HG03469 (cell line): ENCODE measurements around the gene B4GALNT3.

Experiments
- ATAC-seq: cut with Tn5 transposase; IDR thresholded peaks from one replicate; pipeline ENCODE4 v1.9.1; 2021; ENCODE audit warnings: mild to moderate bottlenecking, moderate library complexity, moderate number of reproducible peaks; ENCODE audit not compliant: unreplicated experiment

Gene B4GALNT3

GRCh38 chr12:466762-467161 is 7.0 kb downstream of the B4GALNT3 start:
- ATAC-seq, result no peak

- ATAC-seq, result no peak
Measured at GRCh38 chr12:467591-467990, 7.9 kb downstream of the B4GALNT3 start.

DNA sequence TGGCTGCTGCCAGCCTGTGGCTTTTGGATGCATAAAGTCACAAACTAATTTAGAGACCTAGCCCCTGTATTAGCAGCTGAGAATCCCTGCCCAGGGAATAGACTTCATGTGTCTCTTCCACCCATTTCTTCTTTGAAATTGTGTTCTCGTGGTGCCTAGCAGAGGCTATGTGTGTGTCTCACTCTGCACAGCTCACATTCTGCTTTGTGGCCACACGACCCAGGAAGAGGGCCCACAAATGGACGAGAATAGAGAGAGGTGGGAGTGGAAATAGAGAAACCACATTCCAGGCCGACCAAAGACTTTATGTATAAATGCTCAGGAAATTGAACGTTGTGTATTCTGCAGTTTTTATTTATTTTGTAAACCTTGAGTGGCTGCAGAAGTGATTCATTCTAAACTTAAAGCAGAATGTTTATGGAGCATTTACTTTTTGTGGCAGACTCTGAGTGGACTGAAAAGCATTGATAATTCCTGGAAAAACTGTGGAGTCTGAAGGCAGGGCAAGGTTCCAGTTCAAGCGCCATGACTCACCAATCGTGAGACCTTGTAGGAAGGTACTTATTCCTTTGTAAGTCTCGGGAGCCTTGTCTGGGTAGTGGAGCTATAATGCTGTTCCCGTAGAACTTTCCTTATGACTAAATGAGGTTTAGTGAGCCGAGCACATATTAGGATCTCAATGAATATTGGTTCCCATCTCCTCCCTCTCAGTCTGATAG is 9.1 kb downstream of the B4GALNT3 start:
- ATAC-seq, result no peak

DNA sequence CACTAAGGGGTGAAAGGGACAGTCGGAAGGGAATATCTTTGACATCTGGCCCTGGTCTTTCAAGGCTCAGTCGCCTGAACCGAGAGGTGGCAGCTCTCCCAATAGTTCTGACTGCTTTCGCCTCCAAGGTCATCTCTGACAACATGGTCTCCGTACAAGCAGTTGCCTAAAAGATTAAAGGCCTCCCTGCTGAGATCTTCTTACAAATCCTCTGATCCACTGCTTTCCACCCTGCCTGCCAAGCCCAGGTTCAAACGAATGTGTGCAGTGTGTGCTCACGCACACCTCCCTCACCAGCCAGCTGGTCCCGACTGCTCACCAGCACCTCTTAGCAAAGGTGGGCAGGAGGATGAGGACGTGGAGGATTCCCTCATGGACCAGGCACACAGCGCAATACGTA is 10.4 kb downstream of the B4GALNT3 start:
- ATAC-seq, result no peak

DNA sequence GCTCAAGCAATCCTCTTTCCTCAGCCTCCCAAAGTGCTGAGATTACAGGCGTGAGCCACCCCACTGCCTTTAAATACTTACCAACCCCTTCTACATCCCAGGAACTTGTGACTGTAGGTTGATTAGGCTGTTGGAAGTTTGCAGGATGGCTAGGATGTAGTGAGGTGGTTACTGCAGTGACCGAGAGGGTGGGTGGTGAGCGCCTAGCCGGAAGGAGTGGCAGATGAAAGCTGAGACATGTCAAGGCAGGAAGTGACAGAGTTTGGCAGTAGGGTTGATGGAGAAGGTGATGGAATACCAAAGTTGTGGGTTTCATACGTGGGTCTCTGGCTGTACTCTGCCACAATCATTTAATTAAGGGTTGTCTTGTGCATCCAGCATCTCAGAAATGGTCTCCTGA is 13.5 kb downstream of the B4GALNT3 start:
- ATAC-seq, result no peak

DNA sequence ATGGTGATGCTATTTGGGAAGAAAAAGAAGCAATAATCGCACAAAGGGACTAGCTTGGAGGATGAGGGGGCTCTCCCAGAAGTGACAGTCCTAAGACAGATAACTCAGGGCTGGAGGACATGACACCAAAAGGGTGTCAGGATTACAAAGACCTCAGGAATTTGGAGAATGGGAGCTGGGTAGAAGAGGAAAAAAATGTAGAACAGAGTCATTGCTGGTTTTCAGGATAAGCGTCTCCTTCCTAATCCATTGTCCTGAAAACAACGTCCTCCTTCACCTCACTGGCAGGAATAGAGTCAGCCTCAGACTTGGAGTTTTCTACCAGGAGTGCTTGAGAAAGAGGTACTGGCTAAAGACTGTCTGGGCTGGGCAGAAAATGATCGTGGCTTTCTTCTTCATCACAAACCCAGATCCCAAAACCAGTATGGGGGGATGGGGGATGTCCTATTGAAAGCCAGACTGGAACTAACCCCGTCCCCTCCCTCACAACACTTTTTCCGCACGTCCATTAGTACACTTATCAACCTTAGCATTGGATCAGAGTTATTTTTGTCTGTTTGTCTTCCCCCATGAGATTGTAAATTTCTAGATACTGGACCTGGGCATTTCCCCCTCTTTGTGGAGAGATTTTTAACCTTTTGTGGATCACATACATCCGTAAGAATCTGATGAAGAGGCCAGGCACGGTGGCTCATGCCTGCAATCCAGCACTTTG is 14.3 kb downstream of the B4GALNT3 start:
- ATAC-seq, result no peak

- ATAC-seq, result no peak
Measured at GRCh38 chr12:475286-475685, 15.5 kb downstream of the B4GALNT3 start.

DNA sequence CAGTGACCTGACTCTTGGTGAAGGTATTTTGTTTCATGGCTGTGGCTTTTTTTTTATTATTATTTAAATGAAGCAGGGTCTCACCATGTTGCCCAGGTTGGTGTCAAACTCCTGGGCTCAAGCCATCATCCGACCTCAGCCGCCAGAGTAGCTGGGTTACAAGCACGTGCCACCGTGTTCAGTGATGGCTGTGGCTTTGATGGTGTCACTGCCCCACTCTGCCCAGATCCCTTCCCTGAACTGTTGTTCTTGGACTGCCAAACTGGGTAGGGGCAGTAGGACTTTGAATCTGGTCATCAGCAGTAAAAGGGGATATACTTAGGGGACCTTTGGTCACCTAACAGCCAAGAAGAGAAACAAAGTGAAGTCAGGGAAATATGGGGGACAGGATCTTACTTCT is 19.4 kb downstream of the B4GALNT3 start:
- ATAC-seq, result no peak

DNA sequence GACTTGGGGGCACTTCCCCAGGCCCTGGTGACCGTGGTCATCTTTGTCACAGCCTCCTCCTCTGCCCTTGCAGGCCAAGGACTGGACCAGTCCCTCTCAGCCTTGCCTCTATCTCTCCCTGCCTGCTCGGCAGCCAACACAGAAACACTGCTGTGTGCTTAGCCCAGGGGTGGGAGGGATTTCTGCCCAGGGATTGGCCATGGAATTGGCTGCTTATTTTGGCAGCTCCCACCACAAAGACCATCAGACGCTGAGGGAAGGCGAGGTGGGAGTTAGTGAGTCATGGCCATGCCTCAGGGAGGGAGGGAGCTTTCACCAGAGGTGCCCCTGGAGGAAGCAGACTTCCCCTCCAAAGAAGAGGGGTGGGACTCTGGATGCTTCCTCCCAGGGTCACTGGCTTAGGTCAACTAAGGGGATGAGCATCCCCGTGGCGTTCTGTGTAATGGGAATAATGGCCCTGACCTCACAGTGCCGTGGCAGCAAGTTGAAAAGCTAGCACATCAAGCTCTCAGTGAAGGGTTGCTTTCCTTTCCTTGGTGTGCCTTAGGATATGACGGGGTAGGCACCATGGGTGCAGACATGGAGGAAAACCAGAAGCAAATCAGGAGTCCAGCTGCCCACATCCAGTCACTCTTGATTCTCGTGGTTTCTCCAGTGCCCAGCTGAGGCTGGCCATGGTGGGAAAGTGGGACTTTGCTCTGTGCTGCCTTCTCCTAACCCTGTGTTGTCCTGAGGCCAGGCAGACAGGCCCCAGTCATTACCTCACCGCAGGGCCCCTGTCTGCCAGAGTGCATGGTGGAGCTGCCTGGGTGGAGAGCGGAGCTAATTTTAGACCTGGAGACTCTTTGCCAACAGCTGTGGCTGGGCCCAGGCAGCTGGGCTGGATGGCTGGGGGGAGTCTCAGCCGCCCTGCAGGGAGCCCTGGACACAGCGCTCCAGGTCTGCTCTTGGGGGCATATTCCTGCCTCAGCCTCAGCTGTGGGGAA is 21.4 kb downstream of the B4GALNT3 start:
- ATAC-seq, result no peak

DNA sequence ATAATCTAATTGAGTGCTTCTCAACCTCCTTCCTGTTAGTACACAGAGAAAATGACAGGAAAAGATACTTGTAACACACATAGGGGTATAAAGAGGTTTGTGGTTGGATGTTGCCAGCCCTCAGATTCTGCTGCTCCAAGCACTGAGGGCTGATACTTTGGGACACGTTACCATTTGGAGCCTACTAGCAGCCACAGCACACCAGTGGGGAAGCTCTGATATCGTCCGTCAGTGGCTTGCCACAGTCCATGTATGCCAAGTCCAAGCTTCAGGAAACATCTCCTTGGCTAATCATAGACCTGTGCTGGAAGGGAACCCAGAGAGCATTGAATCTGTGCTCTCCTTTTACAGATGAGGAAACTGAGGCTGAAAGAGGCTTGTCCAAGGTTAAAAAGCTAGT is 22.3 kb downstream of the B4GALNT3 start:
- ATAC-seq, result no peak

GRCh38 chr12:484096-484495 is 24.4 kb downstream of the B4GALNT3 start:
- no peak for ATAC-seq

GRCh38 chr12:490260-490659 is 30.5 kb downstream of the B4GALNT3 start:
- ATAC-seq, result no peak

DNA sequence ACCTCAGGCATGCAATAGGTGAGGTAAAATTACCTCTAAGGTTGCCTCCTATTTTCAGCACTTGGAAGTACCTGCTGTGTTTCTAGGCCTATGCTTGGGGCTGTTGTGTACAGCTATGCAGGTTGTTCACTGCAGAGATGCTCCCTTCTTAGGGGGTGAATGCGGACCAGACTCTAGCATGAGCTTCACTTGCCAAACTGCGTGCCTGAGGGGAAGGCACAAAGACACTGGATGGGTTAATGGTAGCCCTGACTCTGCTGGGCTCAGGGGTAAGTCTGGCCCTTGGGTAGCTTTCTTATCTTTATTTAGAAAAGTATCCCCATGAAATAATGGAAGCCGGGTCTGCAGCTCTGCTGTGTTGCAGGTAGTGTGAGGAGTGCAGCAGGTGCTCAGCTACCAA is 35.7 kb downstream of the B4GALNT3 start:
- ATAC-seq, result no peak

DNA sequence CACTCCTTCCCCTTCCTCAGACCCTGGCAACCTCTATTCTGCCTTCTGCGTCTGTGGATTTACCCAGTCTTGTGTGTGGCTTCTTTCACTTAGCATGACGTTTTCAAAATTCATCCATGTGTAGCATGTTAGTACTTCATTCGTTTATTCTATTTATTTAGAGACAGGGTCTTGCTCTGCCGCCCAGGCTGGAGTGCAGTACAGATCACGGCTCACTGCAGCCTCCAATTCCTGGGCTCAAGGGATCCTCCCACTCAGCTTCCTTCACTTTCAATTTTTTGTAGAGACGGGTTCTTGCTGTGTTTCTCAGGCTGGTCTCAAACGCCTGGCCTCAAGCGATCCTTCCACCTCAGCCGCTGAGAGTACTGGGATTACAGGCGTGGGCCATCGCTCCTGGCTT is 37.0 kb downstream of the B4GALNT3 start:
- no peak for ATAC-seq

GRCh38 chr12:497501-498160 is 37.9 kb downstream of the B4GALNT3 start:
- ATAC-seq, result no peak

DNA sequence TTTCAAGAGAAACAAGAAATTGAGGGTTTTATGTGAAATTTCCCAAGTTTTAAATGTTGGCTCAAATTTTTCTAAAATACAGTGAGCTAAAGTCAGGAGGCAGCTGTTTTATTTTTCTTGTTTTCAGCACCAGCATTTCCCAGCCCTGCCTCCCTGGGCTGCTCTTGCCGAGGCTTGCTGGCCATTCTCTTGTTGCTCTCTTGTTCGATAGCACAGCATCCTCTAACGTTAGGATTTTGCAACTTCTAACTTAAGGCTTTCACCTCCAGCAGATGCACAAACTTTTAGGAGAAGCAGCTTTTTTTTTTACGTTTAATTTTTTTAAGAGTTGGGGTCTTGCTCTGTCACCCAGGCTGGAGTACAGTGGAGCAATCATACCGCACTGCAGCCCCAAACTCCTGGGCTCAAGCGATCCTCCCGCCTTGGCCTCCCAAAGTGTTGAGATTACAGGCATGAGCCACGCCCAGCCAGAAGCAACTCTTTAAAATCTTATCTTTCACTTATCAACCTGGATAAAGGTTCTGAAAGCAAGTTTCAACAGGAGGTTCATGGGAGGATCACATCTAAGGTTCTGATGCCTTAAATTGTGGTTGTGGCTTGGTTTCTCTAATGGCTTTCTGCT is 40.2 kb downstream of the B4GALNT3 start:
- ATAC-seq, result no peak

DNA sequence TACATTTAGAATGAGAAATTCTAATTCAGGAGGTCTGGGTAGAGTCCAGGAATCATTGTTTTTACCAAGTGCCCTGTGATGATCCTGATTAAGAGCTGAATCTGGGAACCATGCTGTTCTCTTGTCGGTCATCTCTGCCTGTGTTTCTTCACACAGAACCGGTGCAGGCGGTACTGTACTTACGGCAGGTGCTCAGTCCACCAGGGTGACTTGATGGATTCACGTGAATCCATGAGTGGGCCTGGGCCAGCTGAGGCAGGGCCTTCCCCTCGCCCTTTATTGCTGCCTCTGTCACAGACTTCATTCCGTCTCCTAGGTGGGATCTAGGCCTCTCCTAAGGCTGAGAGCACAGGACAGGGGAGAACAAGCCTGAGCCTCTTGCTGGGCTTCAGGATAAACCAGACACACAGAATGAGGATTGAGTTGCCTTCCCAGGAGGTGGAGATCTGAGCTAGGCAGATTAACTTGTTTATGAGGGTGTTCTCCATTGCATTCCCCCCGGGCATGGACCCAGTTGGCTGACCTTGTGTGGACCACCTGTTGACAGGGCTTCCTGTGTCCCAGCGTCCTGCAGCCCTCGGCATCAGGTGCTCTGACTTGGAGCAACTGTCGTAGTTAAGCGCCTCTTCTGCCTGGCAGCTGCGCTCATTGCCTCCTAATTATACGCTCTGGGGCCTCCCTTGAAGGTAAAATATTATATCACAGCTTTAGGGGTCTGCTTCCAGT is 42.1 kb downstream of the B4GALNT3 start:
- ATAC-seq, result no peak

DNA sequence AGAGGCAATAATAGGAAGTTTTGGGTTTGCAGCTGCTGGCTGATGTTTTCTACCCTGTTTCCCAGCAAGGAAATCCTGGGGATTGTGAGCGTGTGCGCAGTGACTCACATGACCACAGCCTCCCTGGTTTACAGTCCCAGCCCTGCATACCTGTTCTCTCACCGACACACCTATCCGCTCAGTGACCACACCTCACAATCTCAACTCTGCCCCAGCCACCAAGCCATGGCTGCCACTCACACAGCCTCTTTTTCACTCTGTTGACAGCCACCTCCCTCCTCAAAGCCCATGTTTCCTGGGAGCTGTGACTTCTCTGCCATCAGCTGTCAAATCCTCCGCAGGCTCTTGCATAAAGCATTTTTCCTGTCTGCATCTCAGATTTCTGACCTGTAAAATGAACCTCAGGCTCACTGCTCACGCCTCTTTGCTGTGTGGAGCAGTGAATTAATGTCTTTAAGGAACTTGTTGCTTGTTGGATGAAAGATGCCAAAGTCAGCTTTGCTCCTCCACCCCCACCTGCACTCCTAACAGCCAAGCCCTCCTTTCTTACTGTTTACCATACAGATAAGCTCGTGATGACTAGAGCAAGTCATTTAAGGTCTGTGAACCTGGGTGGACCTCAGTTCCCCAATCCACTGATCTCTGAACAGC is 43.5 kb downstream of the B4GALNT3 start:
- ATAC-seq, result no peak

- no peak for ATAC-seq
Measured at GRCh38 chr12:505221-505620, 45.5 kb downstream of the B4GALNT3 start.
